KMS-11 (cell line): Measurements from ENCODE around the gene UBE2E2.

Source experiments
- H2AFZ ChIP-seq: fragments of 200-600 bp; sonication (generic); 2 replicates; pipeline ENCODE4 v1.6.1; 2016; ENCODE audit warnings: antibody characterized with exemption, mixed run types, low read depth
- H3K27ac ChIP-seq: fragments of 200-600 bp; sonication (generic); 2 replicates; pipeline ENCODE4 v1.6.1; 2016; ENCODE audit warnings: mild to moderate bottlenecking, mixed run types
- H3K27me3 ChIP-seq: fragments of 200-600 bp; sonication (generic); 2 replicates; pipeline ENCODE4 v1.6.1; 2017; ENCODE audit warnings: mild to moderate bottlenecking, low read depth, mixed run types, moderate library complexity; ENCODE audit not compliant: insufficient read depth
- H3K36me3 ChIP-seq: fragments of 200-600 bp; sonication (generic); 2 replicates; pipeline ENCODE4 v1.6.1; 2017; ENCODE audit warnings: mild to moderate bottlenecking, mixed run types; ENCODE audit not compliant: insufficient read depth
- H3K4me1 ChIP-seq: fragments of 200-600 bp; sonication (generic); 2 replicates; pipeline ENCODE4 v1.6.1; 2016; ENCODE audit warnings: mild to moderate bottlenecking, low read depth, mixed run types; ENCODE audit not compliant: poor library complexity, severe bottlenecking
- H3K4me2 ChIP-seq: fragments of 200-600 bp; sonication (generic); 2 replicates; pipeline ENCODE4 v1.7.0; 2016; ENCODE audit warnings: mild to moderate bottlenecking, mixed run types
- H3K4me3 ChIP-seq: fragments of 200-600 bp; sonication (generic); IDR thresholded peaks from 2 replicates; pipeline ENCODE4 v1.6.1; 2017; ENCODE audit warnings: low read depth, low read length, mixed read lengths; ENCODE audit not compliant: insufficient read depth
- H3K79me2 ChIP-seq: fragments of 200-600 bp; sonication (generic); 2 replicates; pipeline ENCODE4 v1.6.1; 2016; ENCODE audit warnings: low read depth, mixed run types; ENCODE audit not compliant: insufficient read depth
- H3K9ac ChIP-seq: fragments of 200-600 bp; sonication (generic); 2 replicates; pipeline ENCODE4 v1.6.1; 2016; ENCODE audit warnings: mild to moderate bottlenecking, mixed run types
- H4K20me1 ChIP-seq: fragments of 200-600 bp; sonication (generic); 2 replicates; pipeline ENCODE4 v1.6.1; 2016; ENCODE audit warnings: mild to moderate bottlenecking, mixed run types; ENCODE audit not compliant: insufficient read depth
- TF ChIP-seq, protein P1 (sequence below): fragments of 200-600 bp; sonication (generic); conservative IDR thresholded peaks from 2 replicates; pipeline ENCODE4 v1.6.1; 2017; ENCODE audit warnings: low read depth, mild to moderate bottlenecking, antibody characterized with exemption, low read length, moderate library complexity, mixed read lengths

The UBE2E2 gene

DNA sequence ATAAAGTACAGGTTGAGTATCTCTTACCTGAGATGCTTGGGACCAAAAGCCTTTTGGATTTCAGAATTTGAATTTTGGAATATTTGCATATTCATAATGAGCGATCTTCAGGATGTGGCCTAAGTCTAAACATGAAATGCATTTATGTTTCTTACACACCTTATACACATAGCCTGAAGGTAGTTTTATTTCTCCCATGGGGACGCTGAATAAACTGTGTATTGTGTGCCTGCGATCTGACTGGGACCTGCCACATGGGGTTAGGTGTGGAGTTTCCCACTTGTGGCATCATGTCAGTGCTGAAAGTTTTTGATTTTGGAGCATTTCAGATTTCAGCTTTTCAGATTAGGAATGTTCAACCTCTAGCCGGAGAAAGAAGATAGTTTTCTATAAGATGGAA lies 35.5 kb downstream of the UBE2E2 start:
- no peaks in the 10 kb centered on the region for H3K36me3 ChIP-seq
- no peak overlapping the region for H3K27ac ChIP-seq
- TF ChIP-seq, protein P1, sequence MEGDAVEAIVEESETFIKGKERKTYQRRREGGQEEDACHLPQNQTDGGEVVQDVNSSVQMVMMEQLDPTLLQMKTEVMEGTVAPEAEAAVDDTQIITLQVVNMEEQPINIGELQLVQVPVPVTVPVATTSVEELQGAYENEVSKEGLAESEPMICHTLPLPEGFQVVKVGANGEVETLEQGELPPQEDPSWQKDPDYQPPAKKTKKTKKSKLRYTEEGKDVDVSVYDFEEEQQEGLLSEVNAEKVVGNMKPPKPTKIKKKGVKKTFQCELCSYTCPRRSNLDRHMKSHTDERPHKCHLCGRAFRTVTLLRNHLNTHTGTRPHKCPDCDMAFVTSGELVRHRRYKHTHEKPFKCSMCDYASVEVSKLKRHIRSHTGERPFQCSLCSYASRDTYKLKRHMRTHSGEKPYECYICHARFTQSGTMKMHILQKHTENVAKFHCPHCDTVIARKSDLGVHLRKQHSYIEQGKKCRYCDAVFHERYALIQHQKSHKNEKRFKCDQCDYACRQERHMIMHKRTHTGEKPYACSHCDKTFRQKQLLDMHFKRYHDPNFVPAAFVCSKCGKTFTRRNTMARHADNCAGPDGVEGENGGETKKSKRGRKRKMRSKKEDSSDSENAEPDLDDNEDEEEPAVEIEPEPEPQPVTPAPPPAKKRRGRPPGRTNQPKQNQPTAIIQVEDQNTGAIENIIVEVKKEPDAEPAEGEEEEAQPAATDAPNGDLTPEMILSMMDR, result no peak
- H4K20me1 ChIP-seq, result no peaks in the 10 kb centered on the region
- no peaks in the 10 kb centered on the region for H3K4me1 ChIP-seq
- H3K9ac ChIP-seq, result no peak overlapping the region
- no peak overlapping the region for H3K4me2 ChIP-seq
- no peak overlapping the region for H3K4me3 ChIP-seq
- no peak overlapping the region for H2AFZ ChIP-seq
- no peaks in the 10 kb centered on the region for H3K27me3 ChIP-seq
- H3K79me2 ChIP-seq, result peaks cover 39% of the 10 kb centered on the region

DNA sequence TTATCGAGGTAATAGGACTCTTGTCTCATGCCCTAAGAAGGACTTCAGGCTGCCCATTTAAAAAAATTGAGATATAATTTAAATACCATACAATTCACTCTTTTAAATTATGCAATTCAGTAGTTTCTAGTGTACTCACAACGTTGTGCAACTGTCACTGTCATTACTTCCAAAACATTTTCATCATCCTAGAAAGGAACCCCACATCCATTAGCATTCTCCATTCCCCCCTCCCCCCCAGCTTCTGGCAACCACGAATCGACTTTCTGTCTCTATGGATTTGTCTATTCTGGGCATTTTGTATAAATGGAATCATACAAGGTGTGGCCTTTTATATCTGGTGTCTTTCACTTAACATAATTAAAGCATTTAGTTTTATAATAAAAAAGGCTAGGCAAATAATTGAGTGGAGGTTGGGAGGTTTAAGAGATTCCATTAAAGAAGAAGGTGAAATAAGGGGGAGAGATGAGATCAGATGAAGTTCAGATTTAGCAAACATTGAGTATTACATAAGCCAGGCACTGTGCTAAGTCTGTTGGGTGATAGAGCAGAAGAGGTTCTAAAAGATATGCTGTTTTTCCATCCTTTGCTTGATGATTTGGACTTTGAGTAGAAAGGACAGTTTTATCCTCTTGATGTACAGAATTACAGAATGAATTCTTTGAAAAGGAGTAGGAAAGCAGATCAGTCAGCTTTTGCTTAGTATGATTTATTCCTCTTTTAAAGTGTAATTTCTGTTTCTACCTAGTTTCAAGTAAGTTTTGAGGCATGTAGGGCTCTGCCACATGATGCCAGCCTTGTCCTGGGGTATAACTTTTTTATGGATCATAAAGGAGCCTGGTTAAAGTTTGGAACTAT lies 36.3 kb downstream of the UBE2E2 start:
- H3K79me2 ChIP-seq, result peaks cover 34% of the 10 kb centered on the region
- no peaks in the 10 kb centered on the region for H4K20me1 ChIP-seq

DNA sequence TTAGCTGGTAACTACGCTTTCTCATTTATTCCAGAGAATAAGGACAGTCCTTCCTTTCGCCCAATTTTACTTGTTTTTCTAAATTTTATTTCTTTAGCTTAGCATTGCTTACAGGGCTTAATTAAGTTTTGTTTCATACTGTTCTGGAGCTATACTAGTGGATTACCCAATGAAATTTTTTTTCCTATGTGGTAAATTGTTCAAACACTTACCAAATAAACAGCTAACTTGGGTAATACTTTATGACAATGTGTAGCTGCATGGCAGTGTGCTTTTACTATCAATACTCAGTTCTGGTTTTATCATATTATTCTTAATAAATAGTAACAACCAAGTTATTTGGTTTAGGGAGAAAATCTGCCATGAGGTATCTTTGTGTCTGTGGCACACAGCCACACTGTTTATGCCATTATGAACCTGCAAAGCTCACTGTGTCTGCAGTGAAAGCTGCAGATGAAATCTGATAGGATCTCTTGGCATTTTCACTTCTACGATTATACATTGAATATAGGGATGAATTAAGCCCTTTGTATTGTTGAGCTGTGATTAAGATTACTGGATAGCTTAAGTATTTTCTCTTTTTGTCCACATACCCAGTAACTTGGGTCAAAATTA lies 37.2 kb downstream of the UBE2E2 start:
- no peak overlapping the region for H3K4me2 ChIP-seq
- no peak overlapping the region for H3K27ac ChIP-seq
- TF ChIP-seq, protein P1, result no peak
- no peak overlapping the region for H2AFZ ChIP-seq
- H3K4me3 ChIP-seq, result no peak overlapping the region
- H3K36me3 ChIP-seq, result no peaks in the 10 kb centered on the region
- peaks cover 41% of the 10 kb centered on the region for H3K79me2 ChIP-seq
- H3K27me3 ChIP-seq, result no peaks in the 10 kb centered on the region
- no peaks in the 10 kb centered on the region for H3K4me1 ChIP-seq
- H4K20me1 ChIP-seq, result no peaks in the 10 kb centered on the region
- H3K9ac ChIP-seq, result no peak overlapping the region

More for the DNA sequence above, 36.3 kb downstream of the UBE2E2 start:
- Histone ChIP-seq H3K4me2 (no peak overlapping the region), H2AFZ (no peak overlapping the region), H3K36me3 (no peaks in the 10 kb centered on the region), H3K4me3 (no peak overlapping the region), H3K27me3 (no peaks in the 10 kb centered on the region), H3K9ac (no peak overlapping the region), H3K4me1 (no peaks in the 10 kb centered on the region), H3K27ac (no peak overlapping the region)
- TF ChIP-seq, protein P1, result no peak

DNA sequence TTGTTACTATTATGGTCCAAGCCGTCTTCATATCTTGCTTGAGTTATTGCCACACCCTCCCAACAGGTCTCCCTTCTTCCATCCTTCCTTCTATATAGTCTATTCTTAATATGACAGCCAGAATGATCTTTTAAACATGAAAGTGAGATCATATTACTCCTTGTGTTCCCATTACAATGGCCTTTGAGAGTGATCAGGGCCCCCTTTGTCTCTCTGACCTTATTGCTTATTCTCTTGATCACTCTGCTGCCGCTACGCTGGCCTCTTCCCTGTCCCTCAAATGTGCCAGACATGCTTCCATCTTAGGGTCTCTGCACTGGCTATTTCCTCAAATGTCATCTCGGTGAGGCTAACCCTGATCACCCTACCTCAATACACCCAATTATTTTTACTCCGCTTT lies 38.1 kb downstream of the UBE2E2 start:
- H3K4me2 ChIP-seq, result no peak overlapping the region
- no peaks in the 10 kb centered on the region for H3K4me1 ChIP-seq
- H3K27me3 ChIP-seq, result no peaks in the 10 kb centered on the region
- no peaks in the 10 kb centered on the region for H3K36me3 ChIP-seq
- H3K79me2 ChIP-seq, result peaks cover 49% of the 10 kb centered on the region
- TF ChIP-seq, protein P1, result no peak
- no peak overlapping the region for H2AFZ ChIP-seq
- H3K27ac ChIP-seq, result no peak overlapping the region
- no peaks in the 10 kb centered on the region for H4K20me1 ChIP-seq
- no peak overlapping the region for H3K4me3 ChIP-seq
- H3K9ac ChIP-seq, result no peak overlapping the region
